ENCODE results near the gene GPR157.

GPR157 gene

DNA sequence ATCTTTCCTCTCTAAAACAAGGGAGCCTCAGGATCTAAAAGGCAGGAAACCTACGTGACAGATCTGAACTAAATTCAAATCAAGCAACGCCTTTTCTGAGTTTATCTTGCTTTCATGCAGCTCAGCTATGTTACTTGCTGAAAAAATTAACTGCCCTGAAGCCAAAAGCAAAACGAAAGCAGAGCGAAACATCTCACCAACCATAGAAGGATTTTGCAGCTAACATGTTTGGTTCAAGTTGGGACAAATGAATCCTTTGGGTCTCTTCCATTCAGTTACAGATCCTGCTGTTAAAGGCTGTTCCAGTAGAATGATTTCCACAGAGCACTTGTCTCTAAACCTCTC lies 59.9 kb downstream of the GPR157 start:
- H3K9me2 ChIP-seq (ENCODE audit: low read depth, low read length) = no peaks in the 10 kb centered on the region
- no peaks in the 10 kb centered on the region for H3K9me3 ChIP-seq (ENCODE audit: low read length)
- H3F3A ChIP-seq (ENCODE audit: insufficient read depth, low read length) = no peaks in the 10 kb centered on the region
- peaks cover 52% of the 10 kb centered on the region for H3K36me3 ChIP-seq (ENCODE audit: insufficient read depth, low read length)
- H3K79me2 ChIP-seq (ENCODE audit: insufficient read depth, low read length) = peaks cover 60% of the 10 kb centered on the region
- TF ChIP-seq EZH2 (IDR thresholded peaks at IDR 0.05; ENCODE audit: borderline replicate concordance, low read length) = no peak
- TF ChIP-seq, protein P1, sequence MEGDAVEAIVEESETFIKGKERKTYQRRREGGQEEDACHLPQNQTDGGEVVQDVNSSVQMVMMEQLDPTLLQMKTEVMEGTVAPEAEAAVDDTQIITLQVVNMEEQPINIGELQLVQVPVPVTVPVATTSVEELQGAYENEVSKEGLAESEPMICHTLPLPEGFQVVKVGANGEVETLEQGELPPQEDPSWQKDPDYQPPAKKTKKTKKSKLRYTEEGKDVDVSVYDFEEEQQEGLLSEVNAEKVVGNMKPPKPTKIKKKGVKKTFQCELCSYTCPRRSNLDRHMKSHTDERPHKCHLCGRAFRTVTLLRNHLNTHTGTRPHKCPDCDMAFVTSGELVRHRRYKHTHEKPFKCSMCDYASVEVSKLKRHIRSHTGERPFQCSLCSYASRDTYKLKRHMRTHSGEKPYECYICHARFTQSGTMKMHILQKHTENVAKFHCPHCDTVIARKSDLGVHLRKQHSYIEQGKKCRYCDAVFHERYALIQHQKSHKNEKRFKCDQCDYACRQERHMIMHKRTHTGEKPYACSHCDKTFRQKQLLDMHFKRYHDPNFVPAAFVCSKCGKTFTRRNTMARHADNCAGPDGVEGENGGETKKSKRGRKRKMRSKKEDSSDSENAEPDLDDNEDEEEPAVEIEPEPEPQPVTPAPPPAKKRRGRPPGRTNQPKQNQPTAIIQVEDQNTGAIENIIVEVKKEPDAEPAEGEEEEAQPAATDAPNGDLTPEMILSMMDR (IDR thresholded peaks at IDR 0.05; ENCODE audit: low read length) = no peak
- peak overlapping the region; percentile 98 for H3K9ac ChIP-seq (ENCODE audit: low read length)
- H3K27ac ChIP-seq (ENCODE audit: low read depth, low read length, poor library complexity, severe bottlenecking) = peak overlapping the region; percentile 98
- H3K4me1 ChIP-seq (ENCODE audit: insufficient read depth, low read length, severe bottlenecking) = peaks cover 71% of the 10 kb centered on the region
- H2AFZ ChIP-seq (ENCODE audit: low read length) = no peak overlapping the region
- H4K20me1 ChIP-seq (ENCODE audit: insufficient read depth, low read length) = no peaks in the 10 kb centered on the region
- peak overlapping the region; percentile 74 for H3K4me2 ChIP-seq (ENCODE audit: low read length)
- no peaks in the 10 kb centered on the region for H3K27me3 ChIP-seq (ENCODE audit: insufficient read depth, low read length)
- H3K4me3 ChIP-seq (ENCODE audit: low read depth, low read length, poor library complexity, severe bottlenecking) = peak overlapping the region; percentile 93

DNA sequence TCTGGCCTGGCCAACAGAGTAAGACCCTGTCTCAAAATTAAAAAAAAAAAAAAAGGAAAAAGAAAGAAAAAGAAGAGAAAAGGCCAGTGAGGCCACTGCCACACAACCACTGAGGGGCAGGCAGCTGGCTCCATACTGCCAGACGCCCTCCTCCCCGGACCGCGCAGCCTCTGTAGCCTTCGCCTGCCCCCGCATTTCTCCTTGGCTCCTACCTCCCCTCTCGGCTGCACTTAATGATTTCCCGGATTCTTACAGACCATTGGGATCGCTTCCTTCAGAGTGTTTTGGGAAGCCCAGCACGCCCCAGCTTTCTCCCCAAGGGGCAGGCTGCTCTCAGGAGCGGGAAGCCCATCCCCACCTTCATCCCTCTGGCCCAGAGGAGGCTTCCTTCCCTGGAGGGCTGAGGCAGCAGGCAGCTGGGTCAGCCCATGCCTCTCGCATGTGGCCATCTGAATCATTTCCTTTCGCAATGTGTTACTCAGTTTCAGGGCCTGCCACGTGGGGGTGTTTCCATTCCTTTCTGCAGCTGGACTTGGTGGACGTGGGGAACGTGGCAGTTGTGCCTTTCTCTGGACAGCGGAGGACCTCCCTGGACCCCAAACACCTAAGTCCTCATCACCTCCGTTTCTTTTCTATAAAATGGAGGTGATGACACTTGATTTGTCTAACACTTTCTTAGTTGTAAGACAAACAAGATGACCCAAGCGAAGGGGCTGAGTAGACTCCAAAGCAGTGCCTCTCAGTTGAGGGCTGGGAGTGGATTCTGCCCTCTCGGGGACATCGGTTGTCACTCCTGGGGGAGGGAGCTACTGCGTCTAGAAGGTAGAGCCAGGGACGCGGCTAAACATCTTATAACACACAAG lies 61.7 kb downstream of the GPR157 start:
- no peaks in the 10 kb centered on the region for H4K20me1 ChIP-seq (ENCODE audit: insufficient read depth, low read length)
- H3K9me3 ChIP-seq (ENCODE audit: low read length) = no peaks in the 10 kb centered on the region
- H3K27ac ChIP-seq (ENCODE audit: low read depth, low read length, poor library complexity, severe bottlenecking) = peak overlapping the region; percentile 98
- H3K9ac ChIP-seq (ENCODE audit: low read length) = peak overlapping the region; percentile 98
- peaks cover 56% of the 10 kb centered on the region for H3K36me3 ChIP-seq (ENCODE audit: insufficient read depth, low read length)
- no peak overlapping the region for H2AFZ ChIP-seq (ENCODE audit: low read length)
- H3K79me2 ChIP-seq (ENCODE audit: insufficient read depth, low read length) = peaks cover 73% of the 10 kb centered on the region
- H3F3A ChIP-seq (ENCODE audit: insufficient read depth, low read length) = no peaks in the 10 kb centered on the region
- H3K9me2 ChIP-seq (ENCODE audit: low read depth, low read length) = no peaks in the 10 kb centered on the region
- peaks cover 73% of the 10 kb centered on the region for H3K4me1 ChIP-seq (ENCODE audit: insufficient read depth, low read length, severe bottlenecking)
- no peaks in the 10 kb centered on the region for H3K27me3 ChIP-seq (ENCODE audit: insufficient read depth, low read length)
- peak overlapping the region; percentile 93 for H3K4me3 ChIP-seq (ENCODE audit: low read depth, low read length, poor library complexity, severe bottlenecking)
- peak overlapping the region; percentile 74 for H3K4me2 ChIP-seq (ENCODE audit: low read length)
- no peak for TF ChIP-seq EZH2 (IDR thresholded peaks at IDR 0.05; ENCODE audit: borderline replicate concordance, low read length)
- TF ChIP-seq, protein P1 (IDR thresholded peaks at IDR 0.05; ENCODE audit: low read length) = peak; percentile 21; the same call in 1 of the 2 replicates

- H3K9ac ChIP-seq (ENCODE audit: low read length) = peak overlapping the region; percentile 98
- peak overlapping the region; percentile 74 for H3K4me2 ChIP-seq (ENCODE audit: low read length)
- no peaks in the 10 kb centered on the region for H4K20me1 ChIP-seq (ENCODE audit: insufficient read depth, low read length)
- peak overlapping the region; percentile 93 for H3K4me3 ChIP-seq (ENCODE audit: low read depth, low read length, poor library complexity, severe bottlenecking)
- H3K9me2 ChIP-seq (ENCODE audit: low read depth, low read length) = no peaks in the 10 kb centered on the region
- no peaks in the 10 kb centered on the region for H3F3A ChIP-seq (ENCODE audit: insufficient read depth, low read length)
- H3K79me2 ChIP-seq (ENCODE audit: insufficient read depth, low read length) = peaks cover 87% of the 10 kb centered on the region
- no peaks in the 10 kb centered on the region for H3K9me3 ChIP-seq (ENCODE audit: low read length)
- H2AFZ ChIP-seq (ENCODE audit: low read length) = no peak overlapping the region
- H3K27ac ChIP-seq (ENCODE audit: low read depth, low read length, poor library complexity, severe bottlenecking) = peak overlapping the region; percentile 98
- peaks cover 80% of the 10 kb centered on the region for H3K4me1 ChIP-seq (ENCODE audit: insufficient read depth, low read length, severe bottlenecking)
- H3K27me3 ChIP-seq (ENCODE audit: insufficient read depth, low read length) = no peaks in the 10 kb centered on the region
- peaks cover 72% of the 10 kb centered on the region for H3K36me3 ChIP-seq (ENCODE audit: insufficient read depth, low read length)
- TF ChIP-seq, protein P1 (IDR thresholded peaks at IDR 0.05; ENCODE audit: low read length) = no peak
- no peak for TF ChIP-seq EZH2 (IDR thresholded peaks at IDR 0.05; ENCODE audit: borderline replicate concordance, low read length)
Observed at GRCh38 chr1:9065213-9065751, 63.6 kb downstream of the GPR157 start.
